Measurements from ENCODE around the gene TTC39C. TPM values are rescaled to one million over a fixed set of nuclear protein-coding genes. Genes with fewer than 3 reads are reported as not detected.

TTC39C gene
- total and polyA plus RNA-seq, 2 experiments from 2014 or later = 69.4 to 136 TPM

DNA sequence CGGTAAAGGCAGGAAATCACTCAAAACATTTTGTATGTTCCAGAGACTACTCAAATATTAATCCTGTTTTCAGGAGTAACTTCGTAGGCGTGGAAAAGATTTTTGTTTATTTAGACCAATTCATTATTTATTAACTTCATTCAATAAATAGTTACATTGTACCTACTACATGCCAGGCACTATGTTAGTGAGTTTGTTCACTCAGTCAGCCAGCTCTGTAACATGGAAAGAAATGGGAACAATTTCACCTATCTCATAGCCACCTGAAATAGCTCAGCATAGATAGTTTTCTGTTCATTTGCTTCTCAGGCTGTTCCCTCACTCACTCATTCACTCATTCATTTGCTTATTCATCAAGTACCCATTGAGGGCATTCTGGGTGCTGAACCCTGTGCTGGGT lies 34.6 kb downstream of the TTC39C start:
- H3K36me3 ChIP-seq (ENCODE audit: insufficient read depth) = no peaks in the 10 kb centered on the region; the same call in 1 of the 2 replicates
- H3K4me3 Mint-ChIP-seq = no peak overlapping the region
- no peak overlapping the region for H3K4me3 ChIP-seq
- H3K27ac ChIP-seq (ENCODE audit: low read depth) = no peak overlapping the region
- peaks cover 6% of the 10 kb centered on the region for H3K27me3 Mint-ChIP-seq (ENCODE audit: insufficient read depth, low read depth, poor library complexity)
- TF ChIP-seq POLR2AphosphoS5 (IDR thresholded peaks at IDR 0.05; ENCODE audit: low read depth) (no peak), ZNF114 (CRISPR knock-in tag; IDR thresholded peaks at IDR 0.05) (no peak), EZH2phosphoT487 (IDR thresholded peaks at IDR 0.05; ENCODE audit: unreplicated experiment) (no peak), CREB1 (CRISPR knock-in tag; IDR thresholded peaks at IDR 0.05; ENCODE audit: low read depth) (no peak), STAT1 (IDR thresholded peaks at IDR 0.05; ENCODE audit: unreplicated experiment) (no peak)
- TF ChIP-seq, protein P1, sequence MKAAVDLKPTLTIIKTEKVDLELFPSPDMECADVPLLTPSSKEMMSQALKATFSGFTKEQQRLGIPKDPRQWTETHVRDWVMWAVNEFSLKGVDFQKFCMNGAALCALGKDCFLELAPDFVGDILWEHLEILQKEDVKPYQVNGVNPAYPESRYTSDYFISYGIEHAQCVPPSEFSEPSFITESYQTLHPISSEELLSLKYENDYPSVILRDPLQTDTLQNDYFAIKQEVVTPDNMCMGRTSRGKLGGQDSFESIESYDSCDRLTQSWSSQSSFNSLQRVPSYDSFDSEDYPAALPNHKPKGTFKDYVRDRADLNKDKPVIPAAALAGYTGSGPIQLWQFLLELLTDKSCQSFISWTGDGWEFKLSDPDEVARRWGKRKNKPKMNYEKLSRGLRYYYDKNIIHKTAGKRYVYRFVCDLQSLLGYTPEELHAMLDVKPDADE (IDR thresholded peaks at IDR 0.05) = no peak
- TF ChIP-seq, protein P2, sequence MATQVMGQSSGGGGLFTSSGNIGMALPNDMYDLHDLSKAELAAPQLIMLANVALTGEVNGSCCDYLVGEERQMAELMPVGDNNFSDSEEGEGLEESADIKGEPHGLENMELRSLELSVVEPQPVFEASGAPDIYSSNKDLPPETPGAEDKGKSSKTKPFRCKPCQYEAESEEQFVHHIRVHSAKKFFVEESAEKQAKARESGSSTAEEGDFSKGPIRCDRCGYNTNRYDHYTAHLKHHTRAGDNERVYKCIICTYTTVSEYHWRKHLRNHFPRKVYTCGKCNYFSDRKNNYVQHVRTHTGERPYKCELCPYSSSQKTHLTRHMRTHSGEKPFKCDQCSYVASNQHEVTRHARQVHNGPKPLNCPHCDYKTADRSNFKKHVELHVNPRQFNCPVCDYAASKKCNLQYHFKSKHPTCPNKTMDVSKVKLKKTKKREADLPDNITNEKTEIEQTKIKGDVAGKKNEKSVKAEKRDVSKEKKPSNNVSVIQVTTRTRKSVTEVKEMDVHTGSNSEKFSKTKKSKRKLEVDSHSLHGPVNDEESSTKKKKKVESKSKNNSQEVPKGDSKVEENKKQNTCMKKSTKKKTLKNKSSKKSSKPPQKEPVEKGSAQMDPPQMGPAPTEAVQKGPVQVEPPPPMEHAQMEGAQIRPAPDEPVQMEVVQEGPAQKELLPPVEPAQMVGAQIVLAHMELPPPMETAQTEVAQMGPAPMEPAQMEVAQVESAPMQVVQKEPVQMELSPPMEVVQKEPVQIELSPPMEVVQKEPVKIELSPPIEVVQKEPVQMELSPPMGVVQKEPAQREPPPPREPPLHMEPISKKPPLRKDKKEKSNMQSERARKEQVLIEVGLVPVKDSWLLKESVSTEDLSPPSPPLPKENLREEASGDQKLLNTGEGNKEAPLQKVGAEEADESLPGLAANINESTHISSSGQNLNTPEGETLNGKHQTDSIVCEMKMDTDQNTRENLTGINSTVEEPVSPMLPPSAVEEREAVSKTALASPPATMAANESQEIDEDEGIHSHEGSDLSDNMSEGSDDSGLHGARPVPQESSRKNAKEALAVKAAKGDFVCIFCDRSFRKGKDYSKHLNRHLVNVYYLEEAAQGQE (IDR thresholded peaks at IDR 0.05; ENCODE audit: unreplicated experiment) = no peak
- H3K79me2 ChIP-seq (replicated peaks; ENCODE audit: insufficient read depth) = peaks cover 97% of the 10 kb centered on the region
- DNase-seq (ENCODE audit: low spot score) = no peak
- H3K36me3 Mint-ChIP-seq (ENCODE audit: low read depth) = peaks cover 3% of the 10 kb centered on the region; the same call in 1 of the 3 replicates
- no peak overlapping the region for H2AFZ ChIP-seq
- no peak overlapping the region for H3K4me2 ChIP-seq
- H3K27ac Mint-ChIP-seq = 0 out of 2 replicates have a peak overlapping the region, but pooled peaks have one; percentile 52
- ATAC-seq = no peak
- H3F3A ChIP-seq (replicated peaks; ENCODE audit: low read depth) = no peaks in the 10 kb centered on the region
- H3K4me1 ChIP-seq (ENCODE audit: insufficient read depth) = peaks cover 18% of the 10 kb centered on the region
- 0 out of 2 replicates have a peak, but pooled peaks cover 4% of the 10 kb centered on the region for H4K20me1 ChIP-seq (replicated peaks; ENCODE audit: insufficient read depth)
- H3K27me3 ChIP-seq (ENCODE audit: insufficient read depth) = no peaks in the 10 kb centered on the region
- H3K4me1 Mint-ChIP-seq = no peaks in the 10 kb centered on the region
- H3K9me2 ChIP-seq (ENCODE audit: insufficient read depth) = no peaks in the 10 kb centered on the region
- no peaks in the 10 kb centered on the region for H3K9me3 Mint-ChIP-seq

DNA sequence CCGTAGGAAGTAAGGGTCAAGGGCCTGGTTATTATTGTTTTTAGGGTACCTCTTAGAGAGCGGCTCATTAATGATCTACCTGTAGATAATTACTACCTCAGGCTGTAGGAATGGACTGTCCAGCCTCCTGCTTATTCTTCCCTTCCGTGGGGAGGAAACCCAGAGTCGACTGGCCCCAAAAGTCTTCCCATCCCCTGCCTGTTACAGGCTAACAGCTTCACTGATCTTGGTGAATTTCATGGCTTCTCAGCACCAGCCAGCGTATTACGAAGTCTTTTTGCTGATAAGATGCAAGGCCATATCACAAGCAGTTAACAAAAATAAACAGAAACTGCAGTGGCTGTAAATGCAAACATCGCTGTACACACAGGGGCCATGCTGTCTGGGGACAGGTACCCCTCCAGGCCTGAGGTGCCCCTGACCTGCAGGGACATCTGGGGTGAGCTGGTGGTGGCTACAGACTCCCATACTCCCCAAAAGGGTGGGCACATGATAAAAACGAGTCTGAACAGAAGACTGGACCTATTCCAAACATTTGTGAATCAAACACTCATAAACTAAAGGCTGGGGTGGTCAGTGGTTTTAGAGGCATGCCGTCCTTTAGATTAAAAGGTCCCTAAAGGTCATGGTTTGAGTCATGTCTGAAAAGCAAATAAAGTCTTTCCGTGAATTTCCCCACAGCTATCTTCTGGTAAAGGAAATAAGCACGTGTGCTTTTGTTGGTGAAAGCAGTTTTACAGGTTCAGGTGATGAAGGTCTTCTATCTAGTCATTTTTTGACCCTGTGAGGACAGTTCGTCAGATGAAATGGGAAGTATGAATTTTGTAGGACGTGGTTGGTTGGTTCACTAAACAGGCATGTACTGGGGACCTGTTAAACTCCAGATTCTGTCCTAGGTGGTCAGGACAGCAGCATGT lies 36.7 kb downstream of the TTC39C start:
- Histone ChIP-seq H3K36me3 (ENCODE audit: insufficient read depth) (no peaks in the 10 kb centered on the region; the same call in 1 of the 2 replicates), H3K27me3 (ENCODE audit: insufficient read depth) (no peaks in the 10 kb centered on the region), H3F3A (replicated peaks; ENCODE audit: low read depth) (no peaks in the 10 kb centered on the region), H3K27ac (ENCODE audit: low read depth) (0 out of 2 replicates have a peak overlapping the region, but pooled peaks have one; percentile 16), H3K4me3 (no peak overlapping the region), H2AFZ (no peak overlapping the region), H3K9me2 (ENCODE audit: insufficient read depth) (no peaks in the 10 kb centered on the region), H3K4me2 (no peak overlapping the region), H3K4me1 (ENCODE audit: insufficient read depth) (peaks cover 29% of the 10 kb centered on the region), H4K20me1 (replicated peaks; ENCODE audit: insufficient read depth) (peaks cover 16% of the 10 kb centered on the region), H3K79me2 (replicated peaks; ENCODE audit: insufficient read depth) (peaks cover 100% of the 10 kb centered on the region)
- ATAC-seq (no peak), DNase-seq (ENCODE audit: low spot score) (no peak)
- Mint-ChIP-seq H3K4me3 (no peak overlapping the region), H3K9me3 (no peaks in the 10 kb centered on the region), H3K36me3 (ENCODE audit: low read depth) (no peaks in the 10 kb centered on the region), H3K27ac (no peak overlapping the region), H3K27me3 (ENCODE audit: insufficient read depth, low read depth, poor library complexity) (peaks cover 4% of the 10 kb centered on the region), H3K4me1 (peaks cover 10% of the 10 kb centered on the region)
- TF ChIP-seq ZNF331 (CRISPR knock-in tag; IDR thresholded peaks at IDR 0.05; ENCODE audit: low read depth) (no peak), STAT1 (IDR thresholded peaks at IDR 0.05; ENCODE audit: unreplicated experiment) (no peak), EZH2phosphoT487 (IDR thresholded peaks at IDR 0.05; ENCODE audit: unreplicated experiment) (no peak), JUNB (IDR thresholded peaks at IDR 0.05; ENCODE audit: unreplicated experiment) (no peak), EZH2 (IDR thresholded peaks at IDR 0.05; ENCODE audit: low read depth, unreplicated experiment) (no peak), POLR2AphosphoS5 (IDR thresholded peaks at IDR 0.05; ENCODE audit: low read depth) (no peak), NANOG (IDR thresholded peaks at IDR 0.05; ENCODE audit: borderline replicate concordance) (no peak)

Data from GM23338 (cell line).